IMR-90 (cell line): Measurements from ENCODE around the gene COL13A1.

Experiments used
- CTCF ChIP-seq: conservative IDR thresholded peaks from 2 replicates; pipeline ENCODE4 v1.5.1; 2012; ENCODE audit warnings: mild to moderate bottlenecking, low read depth, low read length, improper control_type of control experiment
- MAZ ChIP-seq: IDR thresholded peaks from 2 replicates; pipeline ENCODE4 v1.6.1; 2012; ENCODE audit warnings: low read depth, mild to moderate bottlenecking, low read length, improper control_type of control experiment, moderate library complexity, borderline replicate concordance

- TF ChIP-seq CTCF (no peak), MAZ (no peak)
Measured at GRCh38 chr10:69810675-69811397, 9.1 kb downstream of the COL13A1 start.
